Thymus (tissue), 11 donors: Measurements from ENCODE around the gene FOXJ2. TPM values are rescaled to one million over a fixed set of nuclear protein-coding genes. Genes with fewer than 3 reads are reported as not detected.
"Not testable (repeated sequence)": the region's sequence is repeated elsewhere in the genome, so short reads cannot be mapped to it uniquely, and the experiment has no call there.

Experiments used
- DNase-seq, 9 donors: peaks; one replicate each; pipeline ENCODE4 v3.0.0-alpha.2; 2013; ENCODE audit warnings: low spot score in 9 of 9, low read depth in 6 of 9, missing footprints in 1 of 9
- H3K27ac ChIP-seq, 2 donors: one replicate each; pipeline ENCODE4 v1.5.1; 2013; ENCODE audit warnings: control low read depth in 1 of 2, low read depth in 1 of 2, low read length in 1 of 2, mild to moderate bottlenecking in 1 of 2, moderate library complexity in 1 of 2
- H3K27me3 ChIP-seq, 2 donors: one replicate each; pipeline ENCODE4 v1.5.1; 2013; ENCODE audit warnings: low read length in 1 of 2; ENCODE audit not compliant: control insufficient read depth in 2 of 2, insufficient read depth in 1 of 2
- H3K36me3 ChIP-seq, 2 donors: one replicate each; pipeline ENCODE4 v1.5.1; 2013; ENCODE audit warnings: low read length in 1 of 2, mild to moderate bottlenecking in 1 of 2, moderate library complexity in 1 of 2; ENCODE audit not compliant: control insufficient read depth in 2 of 2, insufficient read depth in 2 of 2
- H3K4me1 ChIP-seq, 2 donors: one replicate each; pipeline ENCODE4 v1.5.1; 2013; ENCODE audit warnings: low read length in 2 of 2; ENCODE audit not compliant: control insufficient read depth in 2 of 2, insufficient read depth in 2 of 2
- H3K4me3 ChIP-seq, 2 donors: one replicate each; pipeline ENCODE4 v1.5.1; 2013; ENCODE audit warnings: low read length in 2 of 2, control low read depth in 1 of 2, mild to moderate bottlenecking in 1 of 2
- H3K9me3 ChIP-seq, 2 donors: one replicate each; pipeline ENCODE4 v1.5.1; 2013; ENCODE audit warnings: low read length in 1 of 2, mild to moderate bottlenecking in 1 of 2; ENCODE audit not compliant: control insufficient read depth in 2 of 2, insufficient read depth in 1 of 2
- WGBS: extraction: QIAGEN DNeasy Blood & Tissue Kit; methylation state at CpG from one replicate; pipeline ENCODE4 v1.1.7; 2013; 5-methylcytosine and 5-hydroxymethylcytosine counted together
- polyA plus RNA-seq: library from polyadenylated mRNA; stranded (reverse); fragments of 200-250 nt; gene quantifications from one replicate; pipeline ENCODE4 v1.2.3, GENCODE V29; 2013
- total RNA-seq: library from RNA; stranded (reverse); fragments of 120-200 nt; gene quantifications from one replicate; pipeline ENCODE4 v1.2.4, GENCODE V29; 2013
- donor health status: healthy.

Gene FOXJ2
- total and polyA plus RNA-seq, 2 donors: 4.4 to 8.9 TPM

DNA sequence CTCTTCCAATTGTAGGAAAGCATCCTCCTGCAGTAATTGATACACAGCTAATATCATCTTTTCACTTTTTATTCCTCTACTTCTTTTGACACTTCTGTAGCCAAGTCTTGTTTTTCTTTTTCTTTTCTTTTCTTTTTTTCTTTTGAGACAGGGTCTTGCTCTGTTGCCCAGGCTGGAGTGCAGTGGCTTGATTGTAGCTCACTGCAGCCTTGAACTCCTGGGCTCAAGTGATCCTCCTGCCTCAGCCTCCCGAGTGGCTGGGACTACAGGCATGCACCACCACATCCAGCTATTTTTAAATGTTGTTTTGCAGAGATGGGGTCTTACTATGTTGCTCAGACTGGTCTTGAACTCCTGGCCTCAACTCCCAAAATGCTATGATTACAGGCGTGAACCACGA is 39.3 kb downstream of the FOXJ2 start:
- H3K9me3 ChIP-seq: not testable (repeated sequence)
- WGBS: 97% methylated on average over 3 of the region's 3 CpGs

DNA sequence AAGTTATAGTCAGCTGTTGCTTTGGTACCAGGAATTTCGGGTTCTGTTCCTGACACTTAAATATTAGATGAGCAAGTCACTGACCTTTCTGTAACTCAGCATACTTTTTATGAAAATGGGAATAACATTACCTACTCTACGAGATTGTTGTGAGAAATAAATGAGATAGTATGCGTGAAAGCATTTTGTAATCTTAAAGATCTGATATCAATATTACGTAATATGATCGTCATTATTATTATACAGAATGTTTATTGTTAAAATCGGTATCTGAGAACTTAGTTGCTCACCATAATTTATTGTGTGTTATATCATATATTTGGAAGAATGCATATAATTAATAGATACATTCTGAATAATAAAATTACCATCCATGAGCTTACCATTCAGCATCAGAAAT is 43.4 kb downstream of the FOXJ2 start:
- no peak for DNase-seq
- Histone ChIP-seq H3K36me3 (no peaks in the 10 kb centered on the region), H3K27ac (no peak overlapping the region), H3K27me3 (no peaks in the 10 kb centered on the region), H3K9me3 (no peaks in the 10 kb centered on the region), H3K4me3 (no peak overlapping the region), H3K4me1 (no peaks in the 10 kb centered on the region)
- 96% methylated on average over 6 of the region's 6 CpGs for WGBS

More for the DNA sequence above, 39.3 kb downstream of the FOXJ2 start:
- not testable (repeated sequence) for H3K4me3 ChIP-seq, H3K36me3 ChIP-seq, H3K4me1 ChIP-seq, H3K27me3 ChIP-seq, H3K27ac ChIP-seq, DNase-seq

DNA sequence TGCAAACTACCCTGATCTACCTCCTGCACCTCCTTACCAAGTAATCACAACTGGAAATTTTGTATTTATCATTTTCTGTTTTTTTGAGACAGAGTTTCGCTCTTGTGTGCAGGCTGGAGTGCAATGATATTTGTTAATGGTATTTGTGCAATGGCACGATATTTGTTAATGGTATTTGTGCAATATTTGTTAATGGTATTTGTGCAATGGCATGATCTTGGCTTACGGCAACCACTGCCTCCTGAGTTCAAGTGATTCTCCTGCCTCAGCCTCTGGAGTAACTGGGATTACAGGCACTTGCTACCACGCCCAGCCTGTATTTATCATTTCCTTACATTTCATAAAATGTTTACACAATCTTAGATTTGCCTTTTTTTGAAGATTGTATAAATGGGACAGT is 43.9 kb downstream of the FOXJ2 start:
- H3K27ac ChIP-seq: no peak overlapping the region
- peaks cover 3 to 4% of the 10 kb centered on the region in 2 donors for H3K4me1 ChIP-seq
- no peaks in the 10 kb centered on the region for H3K36me3 ChIP-seq
- no peak overlapping the region for H3K4me3 ChIP-seq
- H3K27me3 ChIP-seq: no peaks in the 10 kb centered on the region
- DNase-seq: no peak
- 98% methylated on average over 4 of the region's 4 CpGs for WGBS
- no peaks in the 10 kb centered on the region for H3K9me3 ChIP-seq

GRCh38 chr12:8077207-8077606 is 44.7 kb downstream of the FOXJ2 start:
- WGBS: 96% methylated on average over 4 of the region's 4 CpGs
- Histone ChIP-seq H3K36me3 (no peaks in the 10 kb centered on the region), H3K27ac (no peak overlapping the region), H3K4me3 (no peak overlapping the region), H3K4me1 (peaks cover 3 to 4% of the 10 kb centered on the region in 2 donors), H3K27me3 (no peaks in the 10 kb centered on the region), H3K9me3 (no peaks in the 10 kb centered on the region)
- DNase-seq: no peak

GRCh38 chr12:8078398-8078797 is 45.9 kb downstream of the FOXJ2 start:
- H3K27ac ChIP-seq: no peak overlapping the region
- peaks cover 6 to 7% of the 10 kb centered on the region in 2 donors for H3K4me1 ChIP-seq
- 35% methylated on average over 4 of the region's 4 CpGs for WGBS
- H3K4me3 ChIP-seq: no peak overlapping the region
- H3K27me3 ChIP-seq: no peaks in the 10 kb centered on the region
- no peaks in the 10 kb centered on the region for H3K9me3 ChIP-seq
- DNase-seq: peak in 4 of 9 donors; percentile 39 to 63 (median 50)
- no peaks in the 10 kb centered on the region for H3K36me3 ChIP-seq

DNA sequence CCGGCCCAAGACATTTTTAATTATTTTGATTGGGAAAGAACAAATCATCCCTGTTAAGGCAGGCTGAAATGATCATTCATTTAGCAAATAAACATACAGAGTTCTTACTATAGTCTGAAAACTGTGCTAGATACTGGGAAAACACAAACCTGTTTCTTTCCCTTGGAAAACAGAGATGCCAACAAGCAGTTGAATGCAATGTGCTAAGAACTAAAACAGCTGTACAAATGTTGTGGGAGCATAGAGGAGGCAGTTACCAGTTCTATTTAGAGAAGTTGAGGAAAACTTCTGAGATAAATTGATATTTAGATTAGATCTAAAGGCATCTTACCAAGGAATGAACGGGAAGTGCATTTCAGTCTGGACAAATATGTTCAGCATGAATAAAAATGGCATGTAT is 46.4 kb downstream of the FOXJ2 start:
- peaks cover 10 to 12% of the 10 kb centered on the region in 2 donors for H3K4me1 ChIP-seq
- no peaks in the 10 kb centered on the region for H3K9me3 ChIP-seq
- H3K27ac ChIP-seq: no peak overlapping the region
- no peaks in the 10 kb centered on the region for H3K27me3 ChIP-seq
- no peaks in the 10 kb centered on the region for H3K36me3 ChIP-seq
- WGBS: 94% methylated on average over 2 of the region's 2 CpGs
- no peak overlapping the region for H3K4me3 ChIP-seq
- DNase-seq: no peak

DNA sequence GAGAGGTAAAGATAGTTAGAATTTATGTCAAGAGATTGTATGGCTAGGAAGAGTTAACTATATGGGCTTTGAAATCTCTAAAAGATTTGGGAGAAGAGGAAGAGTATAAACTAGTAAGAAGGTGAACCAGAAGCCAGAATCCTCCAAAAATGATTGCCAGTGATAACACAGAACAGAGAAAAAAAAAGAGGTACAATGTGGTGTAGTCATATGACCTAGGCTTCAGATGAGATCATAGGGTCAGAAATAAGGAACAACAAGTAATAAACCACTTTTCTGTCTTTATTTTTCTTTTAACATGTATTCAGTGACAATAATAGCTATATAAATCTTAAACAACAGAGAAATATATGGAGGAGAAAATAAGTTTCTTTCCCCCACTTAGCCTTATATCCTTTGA is 47.6 kb downstream of the FOXJ2 start:
- Histone ChIP-seq H3K4me1 (peaks cover 10 to 17% of the 10 kb centered on the region in 2 donors), H3K27me3 (no peaks in the 10 kb centered on the region), H3K36me3 (no peaks in the 10 kb centered on the region), H3K9me3 (no peaks in the 10 kb centered on the region), H3K27ac (no peak overlapping the region), H3K4me3 (no peak overlapping the region)
- DNase-seq: no peak

DNA sequence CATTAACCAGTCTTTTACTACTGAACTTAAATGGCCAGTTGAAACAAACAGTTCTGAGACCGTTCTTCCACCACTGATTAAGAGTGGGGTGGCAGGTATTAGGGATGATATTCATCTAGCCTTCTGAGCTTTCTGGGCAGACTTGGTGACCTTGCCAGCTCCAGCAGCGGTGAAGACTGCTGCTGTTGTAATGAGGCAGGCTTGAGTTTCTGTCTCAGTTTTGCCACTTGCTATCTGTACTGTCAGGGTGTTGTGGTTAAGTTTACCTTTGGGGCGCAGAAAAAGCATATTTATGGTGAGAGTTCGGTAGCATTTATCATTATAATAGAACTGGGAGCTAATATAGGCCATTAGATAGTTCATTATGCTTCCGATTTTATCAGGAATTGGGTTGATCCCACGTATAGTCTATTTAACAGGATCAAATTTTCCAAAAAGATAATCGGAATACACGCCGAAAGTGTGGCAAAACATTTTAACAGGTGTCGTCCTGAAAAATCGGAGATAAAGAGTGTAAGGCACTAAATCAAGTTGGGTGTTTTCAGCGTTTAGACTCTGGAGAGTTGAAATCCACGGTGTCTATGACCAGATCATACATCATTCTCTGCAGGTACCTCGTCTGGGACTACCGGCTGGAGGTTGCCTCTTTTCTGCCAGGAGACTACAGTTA is 48.9 kb downstream of the FOXJ2 start:
- DNase-seq: peak in 5 of 9 donors; percentile 24 to 69 (median 29)
- Histone ChIP-seq H3K36me3 (no peaks in the 10 kb centered on the region), H3K27me3 (no peaks in the 10 kb centered on the region), H3K27ac (peak overlapping the region; percentile 98), H3K4me1 (peaks cover 10 to 17% of the 10 kb centered on the region in 2 donors), H3K9me3 (no peaks in the 10 kb centered on the region), H3K4me3 (peak overlapping the region; percentile 84 to 87)
- WGBS: 3% methylated on average over 15 of the region's 15 CpGs

- H3K27ac ChIP-seq: peak overlapping the region; percentile 98
- WGBS: 5% methylated on average over 4 of the region's 4 CpGs
- no peaks in the 10 kb centered on the region for H3K36me3 ChIP-seq
- H3K4me3 ChIP-seq: peak overlapping the region; percentile 84 to 87
- no peaks in the 10 kb centered on the region for H3K9me3 ChIP-seq
- H3K4me1 ChIP-seq: peaks cover 10 to 22% of the 10 kb centered on the region in 2 donors
- no peaks in the 10 kb centered on the region for H3K27me3 ChIP-seq
- no peak for DNase-seq
Observed at GRCh38 chr12:8082808-8083100, 50.2 kb downstream of the FOXJ2 start.
